Upper lobe of left lung (tissue), 4 donors: ENCODE data around the gene CLNK.

Experiments
- EP300 ChIP-seq, 4 donors: sonication (generic); formaldehyde crosslinking; IDR thresholded peaks; one replicate each; pipeline ENCODE4 v1.5.1; 2017; ENCODE audit warnings: antibody characterized with exemption in 4 of 4, control low read depth in 2 of 4
- POLR2A ChIP-seq, 4 donors: fragments of 450-650 bp; IDR thresholded peaks; one replicate each; pipeline ENCODE4 v1.5.1; 2016 to 2017; ENCODE audit warnings: antibody characterized with exemption in 4 of 4, mild to moderate bottlenecking in 2 of 4
- TF ChIP-seq, protein P1 (sequence below), 6 experiments: fragments of 450-650 bp in 4 of 6; fragments of 200-600 bp in 2 of 6; sonication (generic) in 2 of 6; IDR thresholded peaks; one replicate each; pipeline ENCODE4 v1.5.1; 2016 to 2019; ENCODE audit warnings: antibody characterized with exemption in 6 of 6

DNA sequence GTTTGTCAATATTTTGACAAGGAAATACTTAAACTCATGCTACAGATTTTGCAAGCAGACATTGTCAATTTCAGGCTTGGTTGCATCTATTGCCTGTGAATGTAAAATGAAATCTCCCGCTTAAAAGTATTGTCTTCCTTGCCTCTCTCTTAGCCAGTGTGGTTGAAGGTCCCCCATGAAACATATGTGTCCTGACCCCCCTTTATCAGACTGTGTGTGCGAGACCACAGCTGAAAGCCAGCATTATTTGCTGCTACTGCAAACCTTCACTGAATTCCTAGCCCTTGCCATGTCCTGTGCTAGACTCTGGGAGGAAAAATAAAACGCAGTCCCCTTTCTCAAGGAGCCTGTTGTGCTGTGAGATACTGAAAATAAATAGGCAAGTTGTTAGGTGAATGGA lies 16.6 kb upstream of the CLNK start:
- TF ChIP-seq, protein P1, sequence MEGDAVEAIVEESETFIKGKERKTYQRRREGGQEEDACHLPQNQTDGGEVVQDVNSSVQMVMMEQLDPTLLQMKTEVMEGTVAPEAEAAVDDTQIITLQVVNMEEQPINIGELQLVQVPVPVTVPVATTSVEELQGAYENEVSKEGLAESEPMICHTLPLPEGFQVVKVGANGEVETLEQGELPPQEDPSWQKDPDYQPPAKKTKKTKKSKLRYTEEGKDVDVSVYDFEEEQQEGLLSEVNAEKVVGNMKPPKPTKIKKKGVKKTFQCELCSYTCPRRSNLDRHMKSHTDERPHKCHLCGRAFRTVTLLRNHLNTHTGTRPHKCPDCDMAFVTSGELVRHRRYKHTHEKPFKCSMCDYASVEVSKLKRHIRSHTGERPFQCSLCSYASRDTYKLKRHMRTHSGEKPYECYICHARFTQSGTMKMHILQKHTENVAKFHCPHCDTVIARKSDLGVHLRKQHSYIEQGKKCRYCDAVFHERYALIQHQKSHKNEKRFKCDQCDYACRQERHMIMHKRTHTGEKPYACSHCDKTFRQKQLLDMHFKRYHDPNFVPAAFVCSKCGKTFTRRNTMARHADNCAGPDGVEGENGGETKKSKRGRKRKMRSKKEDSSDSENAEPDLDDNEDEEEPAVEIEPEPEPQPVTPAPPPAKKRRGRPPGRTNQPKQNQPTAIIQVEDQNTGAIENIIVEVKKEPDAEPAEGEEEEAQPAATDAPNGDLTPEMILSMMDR (IDR thresholded peaks at IDR 0.05), result no peak
- no peak for TF ChIP-seq EP300 (IDR thresholded peaks at IDR 0.05)
- TF ChIP-seq POLR2A (IDR thresholded peaks at IDR 0.05), result no peak
